OCI-LY7 (cell line): ENCODE data around the gene GALNT14. TPM values are rescaled to one million over a fixed set of nuclear protein-coding genes. Genes with fewer than 3 reads are reported as not detected.

Experiments used
- BruUV-seq: library from RNA; stranded (reverse); fragments of 400-500 nt; replicated peaks from 2 replicates; lab custom pipeline; 2021; lab: Mats Ljungman, UMichigan
- CTCF ChIA-PET: fragments of 300-600 bp; sonication (Branson Sonifier 250); formaldehyde crosslinking; loops from one replicate; lab custom pipeline; 2022; ENCODE audit warnings: antibody characterized with exemption; ENCODE audit not compliant: unreplicated experiment; lab: Charles Lee
- POLR2A ChIA-PET: fragments of 300-600 bp; sonication (Branson Sonifier 250); formaldehyde crosslinking; loops from one replicate; lab custom pipeline; 2022; ENCODE audit warnings: antibody characterized with exemption; lab: Charles Lee
- DNase-seq: peaks from one replicate; pipeline ENCODE4 v3.0.0-alpha.2; 2015; ENCODE audit warnings: low spot score
- H2AFZ ChIP-seq: fragments of 200-600 bp; sonication (generic), shearing (Covaris generic); 2 replicates; pipeline ENCODE4 v1.6.1; 2014; ENCODE audit warnings: mild to moderate bottlenecking, antibody characterized with exemption, low read length, moderate library complexity
- H3K27ac ChIP-seq: fragments of 200-600 bp; sonication (generic); 2 replicates; pipeline ENCODE4 v1.5.1; 2014; ENCODE audit warnings: mixed run types, low read depth, mild to moderate bottlenecking, moderate library complexity, low read length, inconsistent platforms; ENCODE audit not compliant: poor library complexity, severe bottlenecking
- H3K36me3 ChIP-seq: fragments of 200-600 bp; sonication (generic); 2 replicates; pipeline ENCODE4 v1.6.1; 2014; ENCODE audit warnings: mild to moderate bottlenecking, antibody characterized with exemption, low read length, moderate library complexity, mixed read lengths; ENCODE audit not compliant: insufficient read depth
- H3K4me1 ChIP-seq: fragments of 200-600 bp; sonication (generic); 2 replicates; pipeline ENCODE4 v1.5.1; 2014; ENCODE audit warnings: mild to moderate bottlenecking, low read length; ENCODE audit not compliant: insufficient read depth, poor library complexity, severe bottlenecking
- H3K4me2 ChIP-seq: fragments of 200-600 bp; sonication (generic); 2 replicates; pipeline ENCODE4 v1.6.1; 2014; ENCODE audit warnings: mild to moderate bottlenecking, low read length
- H3K4me3 ChIP-seq: fragments of 200-600 bp; sonication (generic); 2 replicates; pipeline ENCODE4 v1.5.1; 2014; ENCODE audit warnings: mild to moderate bottlenecking, low read depth, low read length; ENCODE audit not compliant: poor library complexity, severe bottlenecking
- H3K79me2 ChIP-seq: fragments of 200-600 bp; sonication (generic); 2 replicates; pipeline ENCODE4 v1.6.1; 2016; ENCODE audit warnings: low read depth, mild to moderate bottlenecking, low read length, moderate library complexity, mixed read lengths; ENCODE audit not compliant: insufficient read depth
- H3K9me2 ChIP-seq: fragments of 200-600 bp; sonication (generic); 2 replicates; pipeline ENCODE4 v1.6.1; 2016; ENCODE audit warnings: mild to moderate bottlenecking, low read length, mixed read lengths; ENCODE audit not compliant: insufficient read depth
- H3K9me3 ChIP-seq: fragments of 200-600 bp; sonication (generic); 2 replicates; pipeline ENCODE4 v1.6.1; 2014; ENCODE audit warnings: mild to moderate bottlenecking, mixed run types, low read length, mixed read lengths
- H4K20me1 ChIP-seq: fragments of 200-600 bp; sonication (generic); 2 replicates; pipeline ENCODE4 v1.6.1; 2014; ENCODE audit warnings: mild to moderate bottlenecking, antibody characterized with exemption, low read length, moderate library complexity, mixed read lengths; ENCODE audit not compliant: insufficient read depth
- CTCF ChIP-seq: fragments of 200-600 bp; sonication (generic); conservative IDR thresholded peaks from 2 replicates; pipeline ENCODE4 v1.5.1; 2014; ENCODE audit warnings: mild to moderate bottlenecking, antibody characterized with exemption, low read length, moderate library complexity, mixed read lengths
- EZH2phosphoT487 ChIP-seq: fragments of 200-600 bp; sonication (generic); IDR thresholded peaks from 2 replicates; pipeline ENCODE4 v1.6.1; 2018; ENCODE audit warnings: low read depth, borderline replicate concordance, mild to moderate bottlenecking, mixed run types, antibody characterized with exemption, low read length, moderate library complexity, mixed read lengths
- intact Hi-C: fragments of 100-400 bp; cut with micrococcal nuclease; formaldehyde crosslinking; loops from one replicate; pipeline ENCODE4 v1.10.0; 2022; ENCODE audit not compliant: unreplicated experiment
- total RNA-seq, 2 experiments: library from RNA; depleted of rRNA in 1 of 2; stranded (reverse); fragments of >200 nt in 1 of 2; shearing (Covaris generic) in 1 of 2; gene quantifications; 2 replicates each; pipeline ENCODE4 v1.2.3, GENCODE V29; 2014 to 2022

Gene GALNT14
- total RNA-seq, 2 experiments from 2014 or later: 14.8 to 25.6 TPM

- no peaks in the 10 kb centered on the region for H3K9me3 ChIP-seq
- no peaks in the 10 kb centered on the region for H3K79me2 ChIP-seq
- intact Hi-C loops: no loop called here
- no peaks in the 10 kb centered on the region for H4K20me1 ChIP-seq
- H2AFZ ChIP-seq: no peak overlapping the region
- TF ChIP-seq EZH2phosphoT487 (no peak), CTCF (no peak)
- POLR2A ChIA-PET: interaction anchor here (0.6 kb wide), 1 partner anchor 12 kb away, joined by 3 read pairs; no protein-coding TSS in a partner anchor
- H3K27ac ChIP-seq: no peak overlapping the region
- CTCF ChIA-PET: no interaction called here
- no TSS peak for BruUV-seq
- H3K36me3 ChIP-seq: no peaks in the 10 kb centered on the region
- no peak overlapping the region for H3K4me3 ChIP-seq
- no peaks in the 10 kb centered on the region for H3K4me1 ChIP-seq
- no peak overlapping the region for H3K4me2 ChIP-seq
- DNase-seq: no peak
- no peaks in the 10 kb centered on the region for H3K9me2 ChIP-seq
Observed at GRCh38 chr2:31066086-31066485, 72.2 kb downstream of the GALNT14 start.

GRCh38 chr2:31065356-31065755, 72.9 kb downstream of the GALNT14 start:
- Histone ChIP-seq H3K36me3 (no peaks in the 10 kb centered on the region), H3K27ac (no peak overlapping the region), H3K4me2 (no peak overlapping the region), H3K79me2 (no peaks in the 10 kb centered on the region), H3K4me3 (no peak overlapping the region), H2AFZ (no peak overlapping the region), H3K9me3 (no peaks in the 10 kb centered on the region), H3K4me1 (no peaks in the 10 kb centered on the region), H4K20me1 (no peaks in the 10 kb centered on the region), H3K9me2 (no peaks in the 10 kb centered on the region)
- intact Hi-C loops: no loop called here
- CTCF ChIA-PET: no interaction called here
- BruUV-seq: no TSS peak
- DNase-seq: no peak
- POLR2A ChIA-PET: no interaction called here
- no peak for TF ChIP-seq CTCF
- TF ChIP-seq EZH2phosphoT487: no peak

GRCh38 chr2:31060397-31060796, 77.8 kb downstream of the GALNT14 start:
- BruUV-seq: no TSS peak
- Histone ChIP-seq H3K27ac (no peak overlapping the region), H3K9me2 (no peaks in the 10 kb centered on the region), H3K4me3 (no peak overlapping the region), H3K79me2 (no peaks in the 10 kb centered on the region), H2AFZ (no peak overlapping the region), H3K4me1 (no peaks in the 10 kb centered on the region), H3K4me2 (no peak overlapping the region), H3K9me3 (no peaks in the 10 kb centered on the region), H3K36me3 (no peaks in the 10 kb centered on the region), H4K20me1 (no peaks in the 10 kb centered on the region)
- CTCF ChIA-PET: no interaction called here
- no peak for DNase-seq
- intact Hi-C loops: no loop called here
- TF ChIP-seq CTCF: no peak
- no peak for TF ChIP-seq EZH2phosphoT487
- POLR2A ChIA-PET: no interaction called here
